Caco-2 (cell line): ENCODE data around the gene TOR4A. TPM values are rescaled to one million over a fixed set of nuclear protein-coding genes. Genes with fewer than 3 reads are reported as not detected.

Experiments used
- BruUV-seq: library from RNA; stranded (reverse); fragments of 400-500 nt; replicated peaks from 2 replicates; lab custom pipeline; 2021; lab: Mats Ljungman, UMichigan
- CTCF ChIA-PET: fragments of 300-600 bp; sonication (Branson Sonifier 250); formaldehyde crosslinking; loops from one replicate; lab custom pipeline; 2022; ENCODE audit warnings: antibody characterized with exemption; lab: Charles Lee
- POLR2A ChIA-PET: fragments of 300-600 bp; sonication (Branson Sonifier 250); formaldehyde crosslinking; loops from one replicate; lab custom pipeline; 2022; ENCODE audit warnings: antibody characterized with exemption; lab: Charles Lee
- DNase-seq, 2 experiments: peaks; one replicate each; pipeline versions ENCODE4 v3.0.0 to v3.0.0-alpha.2; 2020 to 2022
- H3K27me3 ChIP-seq: replicated peaks from 2 replicates; pipeline ENCODE4 v1.6.0; 2011; ENCODE audit warnings: low read length; ENCODE audit not compliant: control insufficient read depth, insufficient read depth
- H3K36me3 ChIP-seq: 2 replicates; pipeline ENCODE4 v1.5.1; 2011; ENCODE audit warnings: low read length; ENCODE audit not compliant: control insufficient read depth, insufficient read depth
- H3K4me1 ChIP-seq: fragments of 250-450 bp; sonication (Bioruptor Pico); 2 replicates; pipeline ENCODE4 v1.5.1; 2020; ENCODE audit warnings: mild to moderate bottlenecking
- H3K4me3 ChIP-seq: 2 replicates; pipeline ENCODE4 v1.5.1; 2011; ENCODE audit warnings: low read depth, mild to moderate bottlenecking, control low read depth, low read length
- H3K9me3 ChIP-seq: fragments of 250-450 bp; sonication (Bioruptor Pico); 2 replicates; pipeline ENCODE4 v1.5.1; 2020; ENCODE audit warnings: mild to moderate bottlenecking, moderate library complexity
- H3K27ac Mint-ChIP-seq: one replicate; pipeline ENCODE4 v1.8.0; 2022; ENCODE audit warnings: mixed read lengths; ENCODE audit not compliant: unreplicated experiment
- H3K27me3 Mint-ChIP-seq: one replicate; pipeline ENCODE4 v1.8.0; 2022; ENCODE audit warnings: mixed read lengths; ENCODE audit not compliant: insufficient read depth, unreplicated experiment
- H3K36me3 Mint-ChIP-seq: one replicate; pipeline ENCODE4 v1.8.0; 2022; ENCODE audit warnings: mild to moderate bottlenecking, mixed read lengths; ENCODE audit not compliant: insufficient read depth, unreplicated experiment
- H3K4me1 Mint-ChIP-seq: one replicate; pipeline ENCODE4 v1.8.0; 2022; ENCODE audit warnings: low read depth, mixed read lengths; ENCODE audit not compliant: unreplicated experiment
- H3K4me3 Mint-ChIP-seq: one replicate; pipeline ENCODE4 v1.8.0; 2022; ENCODE audit warnings: mild to moderate bottlenecking, moderate library complexity, mixed read lengths; ENCODE audit not compliant: unreplicated experiment
- H3K9me3 Mint-ChIP-seq: one replicate; pipeline ENCODE4 v1.8.0; 2022; ENCODE audit warnings: mixed read lengths; ENCODE audit not compliant: unreplicated experiment
- intact Hi-C: fragments of 100-400 bp; cut with micrococcal nuclease; formaldehyde crosslinking; loops from one replicate; pipeline ENCODE4 v1.10.0; 2022; ENCODE audit not compliant: unreplicated experiment
- total RNA-seq: library from RNA; stranded (reverse); gene quantifications from 2 replicates; pipeline ENCODE4 v1.2.3, GENCODE V29; 2022
- TF ChIP-seq, protein P1 (sequence below), 2 experiments: fragments of 200-600 bp in 1 of 2; IDR thresholded peaks; 1 replicate in 1 of 2; 2 replicates in 1 of 2; pipeline versions ENCODE4 v1.5.1 to v1.8.0; 2011 to 2022; ENCODE audit warnings: antibody characterized with exemption in 1 of 2, control low read depth in 1 of 2, inconsistent platforms in 1 of 2, low read depth in 1 of 2, low read length in 1 of 2, mild to moderate bottlenecking in 1 of 2, moderate library complexity in 1 of 2; ENCODE audit not compliant: insufficient read depth in 1 of 2, severe bottlenecking in 1 of 2, unreplicated experiment in 1 of 2

The TOR4A gene
- total RNA-seq, 1 experiment from 2014 or later = 1.8 TPM

DNA sequence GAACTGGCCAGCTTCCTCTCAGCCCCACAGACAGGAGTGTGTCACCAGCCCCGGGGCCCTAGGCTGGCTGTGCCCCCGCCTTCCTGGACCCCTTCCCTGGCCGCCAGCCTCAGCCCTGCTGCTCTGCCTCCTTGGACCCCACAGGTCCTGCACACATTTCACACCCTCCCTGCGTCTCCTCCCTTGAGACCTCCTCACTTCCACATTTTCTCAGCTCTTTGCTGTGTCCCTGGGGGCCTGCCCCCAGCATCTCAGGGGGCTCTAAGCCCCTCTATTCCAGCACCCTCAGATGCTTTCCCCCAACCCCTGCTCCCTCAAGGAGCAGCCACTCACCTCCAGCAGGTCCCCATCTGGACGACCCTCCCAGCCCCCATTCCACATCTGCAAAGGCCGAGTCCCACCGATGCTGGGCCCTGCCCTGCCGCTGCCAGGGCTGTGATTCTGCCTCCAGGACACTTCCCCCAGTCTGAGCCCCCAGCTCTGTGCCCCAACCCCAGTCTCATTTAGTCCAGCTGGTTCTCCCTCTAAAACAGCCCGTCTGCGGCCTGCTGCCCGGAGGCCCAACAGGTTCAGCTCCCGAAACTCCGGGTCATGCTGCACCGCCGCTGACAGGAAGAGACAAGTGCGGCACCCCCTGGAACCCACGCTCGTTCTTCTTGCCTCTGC lies 42.6 kb upstream of the TOR4A start:
- H3K4me3 Mint-ChIP-seq = no peak overlapping the region
- Histone ChIP-seq H3K4me1 (peaks cover 31% of the 10 kb centered on the region), H3K9me3 (no peaks in the 10 kb centered on the region), H3K36me3 (no peaks in the 10 kb centered on the region), H3K4me3 (no peak overlapping the region), H3K27me3 (no peaks in the 10 kb centered on the region)
- H3K36me3 Mint-ChIP-seq = peaks cover 15% of the 10 kb centered on the region
- TF ChIP-seq, protein P1, sequence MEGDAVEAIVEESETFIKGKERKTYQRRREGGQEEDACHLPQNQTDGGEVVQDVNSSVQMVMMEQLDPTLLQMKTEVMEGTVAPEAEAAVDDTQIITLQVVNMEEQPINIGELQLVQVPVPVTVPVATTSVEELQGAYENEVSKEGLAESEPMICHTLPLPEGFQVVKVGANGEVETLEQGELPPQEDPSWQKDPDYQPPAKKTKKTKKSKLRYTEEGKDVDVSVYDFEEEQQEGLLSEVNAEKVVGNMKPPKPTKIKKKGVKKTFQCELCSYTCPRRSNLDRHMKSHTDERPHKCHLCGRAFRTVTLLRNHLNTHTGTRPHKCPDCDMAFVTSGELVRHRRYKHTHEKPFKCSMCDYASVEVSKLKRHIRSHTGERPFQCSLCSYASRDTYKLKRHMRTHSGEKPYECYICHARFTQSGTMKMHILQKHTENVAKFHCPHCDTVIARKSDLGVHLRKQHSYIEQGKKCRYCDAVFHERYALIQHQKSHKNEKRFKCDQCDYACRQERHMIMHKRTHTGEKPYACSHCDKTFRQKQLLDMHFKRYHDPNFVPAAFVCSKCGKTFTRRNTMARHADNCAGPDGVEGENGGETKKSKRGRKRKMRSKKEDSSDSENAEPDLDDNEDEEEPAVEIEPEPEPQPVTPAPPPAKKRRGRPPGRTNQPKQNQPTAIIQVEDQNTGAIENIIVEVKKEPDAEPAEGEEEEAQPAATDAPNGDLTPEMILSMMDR (IDR thresholded peaks at IDR 0.05; ENCODE audit: insufficient read depth in 1 of 2, low read depth in 1 of 2, low read length in 1 of 2, severe bottlenecking in 1 of 2, unreplicated experiment in 1 of 2) = no peak
- no peaks in the 10 kb centered on the region for H3K27me3 Mint-ChIP-seq
- DNase-seq = no peak
- intact Hi-C loops = loop anchor here (5.0 kb wide), 1 partner anchor 33 kb away; the partner anchor contains the start of gene TPRN
- ChIA-PET CTCF (interaction anchor here (1.5 kb wide), 1 partner anchor 46 kb away, joined by 4 read pairs; the partner anchor contains the start of gene SSNA1), POLR2A (no interaction called here)
- H3K9me3 Mint-ChIP-seq = no peaks in the 10 kb centered on the region
- no TSS peak for BruUV-seq
- H3K4me1 Mint-ChIP-seq = peaks cover 6% of the 10 kb centered on the region
- peak overlapping the region; percentile 21 for H3K27ac Mint-ChIP-seq

- Histone ChIP-seq H3K4me3 (no peak overlapping the region), H3K4me1 (peaks cover 24% of the 10 kb centered on the region), H3K9me3 (no peaks in the 10 kb centered on the region), H3K36me3 (no peaks in the 10 kb centered on the region), H3K27me3 (no peaks in the 10 kb centered on the region)
- H3K27me3 Mint-ChIP-seq = no peaks in the 10 kb centered on the region
- H3K4me1 Mint-ChIP-seq = peaks cover 6% of the 10 kb centered on the region
- H3K36me3 Mint-ChIP-seq = peaks cover 23% of the 10 kb centered on the region
- no peaks in the 10 kb centered on the region for H3K9me3 Mint-ChIP-seq
- POLR2A ChIA-PET = interaction anchor here (0.9 to 1.1 kb wide), 3 partner anchors 35 to 189 kb away, joined by 3 to 9 read pairs (median 7); no protein-coding TSS in a partner anchor
- TF ChIP-seq, protein P1 (IDR thresholded peaks at IDR 0.05; ENCODE audit: insufficient read depth in 1 of 2, low read depth in 1 of 2, low read length in 1 of 2, severe bottlenecking in 1 of 2, unreplicated experiment in 1 of 2) = peak in 1 of 2 experiments; percentile 19
- BruUV-seq = no TSS peak
- H3K4me3 Mint-ChIP-seq = no peak overlapping the region
- intact Hi-C loops = loop anchor here (1.0 to 5.0 kb wide), 2 partner anchors 8 to 33 kb away; partner anchors contain the start of genes RNF224 and TPRN
- peak overlapping the region; percentile 21 for H3K27ac Mint-ChIP-seq
- CTCF ChIA-PET = interaction anchor here (0.6 to 1.5 kb wide), 16 partner anchors 9 to 206 kb away, joined by 3 to 24 read pairs (median 6); partner anchors contain the start of genes ANAPC2, MAN1B1, NELFB and RNF224
- no peak for DNase-seq
Observed at GRCh38 chr9:137235424-137236237, 41.9 kb upstream of the TOR4A start.
